Neural cell (in vitro differentiated cells): Measurements from ENCODE around the gene CROT. TPM values are rescaled to one million over a fixed set of nuclear protein-coding genes. Genes with fewer than 3 reads are reported as not detected.

ENCODE experiments used
- H2AFZ ChIP-seq: fragments of 200-600, 300-800 bp; sonication (generic), shearing (Covaris generic); 2 replicates; pipeline ENCODE4 v1.6.0; 2014; ENCODE audit warnings: low read depth, mild to moderate bottlenecking, antibody characterized with exemption, low read length, moderate library complexity
- H3F3A ChIP-seq: fragments of 200-600 bp; shearing (Covaris generic); 2 replicates; pipeline ENCODE4 v1.6.1; 2016; ENCODE audit warnings: mild to moderate bottlenecking, moderate library complexity, mixed read lengths, antibody characterized with exemption, low read length; ENCODE audit not compliant: insufficient read depth, poor library complexity, severe bottlenecking
- H3K27ac ChIP-seq: fragments of 200-600, 300-800 bp; sonication (generic), shearing (Covaris generic); 2 replicates; pipeline ENCODE4 v1.5.1; 2014; ENCODE audit warnings: mild to moderate bottlenecking, low read length, moderate library complexity
- H3K27me3 ChIP-seq: fragments of 300-800, 200-600 bp; sonication (generic), shearing (Covaris generic); 2 replicates; pipeline ENCODE4 v1.6.0; 2014; ENCODE audit warnings: mild to moderate bottlenecking, low read depth, low read length, moderate library complexity; ENCODE audit not compliant: insufficient read depth
- H3K36me3 ChIP-seq: fragments of 300-800, 200-600 bp; sonication (generic), shearing (Covaris generic); 2 replicates; pipeline ENCODE4 v1.5.1; 2014; ENCODE audit warnings: mild to moderate bottlenecking, antibody characterized with exemption, low read length, moderate library complexity; ENCODE audit not compliant: insufficient read depth
- H3K4me2 ChIP-seq: fragments of 300-800, 200-600 bp; sonication (generic), shearing (Covaris generic); 2 replicates; pipeline ENCODE4 v1.6.0; 2014; ENCODE audit warnings: mild to moderate bottlenecking, low read length
- H3K4me3 ChIP-seq: fragments of 300-800, 200-600 bp; sonication (generic), shearing (Covaris generic); 2 replicates; pipeline ENCODE4 v1.5.1; 2014; ENCODE audit warnings: mild to moderate bottlenecking, low read length, moderate library complexity
- H3K79me2 ChIP-seq: fragments of 200-600 bp; shearing (Covaris generic); replicated peaks from 2 replicates; pipeline ENCODE4 v1.6.0; 2014; ENCODE audit warnings: mild to moderate bottlenecking, low read length, moderate library complexity; ENCODE audit not compliant: insufficient read depth
- H3K9ac ChIP-seq: fragments of 300-800, 200-600 bp; sonication (generic), shearing (Covaris generic); 2 replicates; pipeline ENCODE4 v1.6.1; 2016; ENCODE audit warnings: mild to moderate bottlenecking, low read length, mixed read lengths
- H3K9me2 ChIP-seq: fragments of 200-600 bp; shearing (Covaris generic); 2 replicates; pipeline ENCODE4 v1.6.1; 2016; ENCODE audit warnings: mild to moderate bottlenecking, low read length, mixed read lengths; ENCODE audit not compliant: insufficient read depth
- H3K9me3 ChIP-seq: fragments of 200-600, 300-800 bp; sonication (generic), shearing (Covaris generic); 2 replicates; pipeline ENCODE4 v1.6.1; 2016; ENCODE audit warnings: mild to moderate bottlenecking, mixed run types, low read length, moderate library complexity, mixed read lengths
- H4K20me1 ChIP-seq: fragments of 200-600 bp; shearing (Covaris generic); 2 replicates; pipeline ENCODE4 v1.6.1; 2016; ENCODE audit warnings: mild to moderate bottlenecking, mixed run types; ENCODE audit not compliant: insufficient read depth
- CTCF ChIP-seq: fragments of 450-650 bp; IDR thresholded peaks from 2 replicates; pipeline ENCODE4 v1.5.1; 2014; ENCODE audit warnings: antibody characterized with exemption, mild to moderate bottlenecking, moderate library complexity; ENCODE audit not compliant: poor library complexity, severe bottlenecking
- EP300 ChIP-seq: fragments of 450-650 bp; conservative IDR thresholded peaks from 2 replicates; pipeline ENCODE4 v1.6.1; 2014; ENCODE audit warnings: antibody characterized with exemption, mild to moderate bottlenecking, moderate library complexity; ENCODE audit not compliant: poor library complexity, severe bottlenecking
- EZH2 ChIP-seq: fragments of 200-600, 300-800 bp; shearing (Covaris generic), sonication (generic); IDR thresholded peaks from 2 replicates; pipeline ENCODE4 v1.6.1; 2014; ENCODE audit warnings: antibody characterized with exemption, low read length, borderline replicate concordance, mild to moderate bottlenecking; ENCODE audit not compliant: insufficient read depth, poor library complexity, severe bottlenecking
- MXI1 ChIP-seq: fragments of 450-650 bp; conservative IDR thresholded peaks from 2 replicates; pipeline ENCODE4 v1.6.1; 2014; ENCODE audit warnings: antibody characterized with exemption, mild to moderate bottlenecking; ENCODE audit not compliant: poor library complexity, severe bottlenecking
- POLR2AphosphoS5 ChIP-seq: IDR thresholded peaks from 2 replicates; pipeline ENCODE4 v1.6.1; 2012
- RAD21 ChIP-seq: fragments of 450-650 bp; conservative IDR thresholded peaks from 2 replicates; pipeline ENCODE4 v1.6.1; 2014; ENCODE audit warnings: antibody characterized with exemption, mild to moderate bottlenecking, moderate library complexity
- REST ChIP-seq: IDR thresholded peaks from 2 replicates; pipeline ENCODE4 v1.6.1; 2012; ENCODE audit warnings: borderline replicate concordance
- SMC3 ChIP-seq: fragments of 450-650 bp; conservative IDR thresholded peaks from 2 replicates; pipeline ENCODE4 v1.6.1; 2014; ENCODE audit warnings: antibody characterized with exemption, mild to moderate bottlenecking, moderate library complexity; ENCODE audit not compliant: poor library complexity
- TAF1 ChIP-seq: IDR thresholded peaks from 2 replicates; pipeline ENCODE4 v1.6.1; 2012; ENCODE audit warnings: low read depth
- polyA plus RNA-seq: library from polyadenylated mRNA; depleted of rRNA; stranded (reverse); fragments of >200 nt; gene quantifications from 2 replicates; pipeline ENCODE4 v1.2.3, GENCODE V29; 2014

CROT gene
- polyA plus RNA-seq, 1 donor from 2014 or later = 20.6 TPM

GRCh38 chr7:87316097-87316700 lies 29.3 kb upstream of the CROT start:
- TF ChIP-seq REST (no peak), SMC3 (no peak), TAF1 (no peak), EZH2 (no peak), CTCF (no peak), MXI1 (no peak), RAD21 (no peak), POLR2AphosphoS5 (no peak), EP300 (no peak)
- Histone ChIP-seq H4K20me1 (no peaks in the 10 kb centered on the region), H2AFZ (no peak overlapping the region)

GRCh38 chr7:87316846-87317552 lies 28.5 kb upstream of the CROT start:
- Histone ChIP-seq H4K20me1 (no peaks in the 10 kb centered on the region), H3K9me3 (no peaks in the 10 kb centered on the region), H3K27ac (no peak overlapping the region), H3K4me3 (no peak overlapping the region), H3K9me2 (no peaks in the 10 kb centered on the region), H3K27me3 (no peaks in the 10 kb centered on the region), H3K36me3 (no peaks in the 10 kb centered on the region), H3K9ac (no peak overlapping the region), H3K79me2 (no peaks in the 10 kb centered on the region), H3K4me2 (no peak overlapping the region), H2AFZ (no peak overlapping the region), H3F3A (no peaks in the 10 kb centered on the region)
- no peak for TF ChIP-seq CTCF
- no peak for TF ChIP-seq EP300
- no peak for TF ChIP-seq TAF1
- TF ChIP-seq REST = no peak
- no peak for TF ChIP-seq POLR2AphosphoS5
- no peak for TF ChIP-seq SMC3
- TF ChIP-seq MXI1 = no peak
- TF ChIP-seq RAD21 = no peak

More at GRCh38 chr7:87316097-87316700, 29.3 kb upstream of the CROT start:
- Histone ChIP-seq H3K27me3 (no peaks in the 10 kb centered on the region), H3F3A (no peaks in the 10 kb centered on the region), H3K4me2 (no peak overlapping the region), H3K4me3 (no peak overlapping the region), H3K36me3 (no peaks in the 10 kb centered on the region), H3K79me2 (no peaks in the 10 kb centered on the region), H3K27ac (no peak overlapping the region), H3K9me2 (no peaks in the 10 kb centered on the region), H3K9me3 (no peaks in the 10 kb centered on the region), H3K9ac (no peak overlapping the region)
